SU-DHL-6 (cell line): ENCODE data around the gene USP27X.

Experiments used
- H2AFZ ChIP-seq: fragments of 200-600 bp; sonication (generic); 2 replicates; pipeline ENCODE4 v1.6.1; 2014; ENCODE audit warnings: low read depth, mild to moderate bottlenecking, moderate library complexity, mixed read lengths, antibody characterized with exemption, low read length; ENCODE audit not compliant: severe bottlenecking
- H3F3A ChIP-seq: fragments of 200-600 bp; shearing (Covaris generic); 2 replicates; pipeline ENCODE4 v1.6.0; 2016; ENCODE audit warnings: antibody characterized with exemption, mild to moderate bottlenecking; ENCODE audit not compliant: insufficient read depth
- H3K27ac ChIP-seq: fragments of 200-600 bp; sonication (generic); 2 replicates; pipeline ENCODE4 v1.5.1; 2016; ENCODE audit warnings: low read depth, mild to moderate bottlenecking, low read length, moderate library complexity, mixed read lengths
- H3K27me3 ChIP-seq: fragments of 200-600 bp; sonication (generic), shearing (Covaris generic); 2 replicates; pipeline ENCODE4 v1.6.0; 2014; ENCODE audit warnings: mild to moderate bottlenecking, low read length
- H3K36me3 ChIP-seq: fragments of 200-600 bp; sonication (generic); 2 replicates; pipeline ENCODE4 v1.6.1; 2014; ENCODE audit warnings: mild to moderate bottlenecking, low read length, mixed read lengths
- H3K4me2 ChIP-seq: fragments of 300-600, 200-600 bp; shearing (Covaris generic), sonication (generic); 2 replicates; pipeline ENCODE4 v1.6.0; 2014; ENCODE audit warnings: low read length, low read depth, mild to moderate bottlenecking; ENCODE audit not compliant: poor library complexity, severe bottlenecking
- H3K4me3 ChIP-seq: fragments of 200-600 bp; sonication (generic); 2 replicates; pipeline ENCODE4 v1.5.1; 2014; ENCODE audit warnings: antibody characterized with exemption, low read length, mild to moderate bottlenecking, mixed read lengths; ENCODE audit not compliant: insufficient read depth, poor library complexity, severe bottlenecking
- H3K79me2 ChIP-seq: fragments of 200-600 bp; sonication (generic); 2 replicates; pipeline ENCODE4 v1.6.1; 2014; ENCODE audit warnings: mild to moderate bottlenecking, low read length, moderate library complexity; ENCODE audit not compliant: insufficient read depth
- H3K9ac ChIP-seq: fragments of 200-600 bp; sonication (generic); 2 replicates; pipeline ENCODE4 v1.7.0; 2014; ENCODE audit warnings: mild to moderate bottlenecking, low read length
- H3K9me2 ChIP-seq: fragments of 200-600 bp; sonication (generic); replicated peaks from 2 replicates; pipeline ENCODE4 v1.6.1; 2014; ENCODE audit warnings: low read length; ENCODE audit not compliant: insufficient read depth
- H3K9me3 ChIP-seq: fragments of 200-600 bp; sonication (generic); 2 replicates; pipeline ENCODE4 v1.6.1; 2014; ENCODE audit warnings: low read length, mixed read lengths; ENCODE audit not compliant: insufficient read depth
- H4K20me1 ChIP-seq: fragments of 200-600 bp; sonication (generic); 2 replicates; pipeline ENCODE4 v1.6.1; 2014; ENCODE audit warnings: low read depth, mild to moderate bottlenecking, antibody characterized with exemption, low read length, moderate library complexity, mixed read lengths
- EZH2phosphoT487 ChIP-seq: fragments of 200-600 bp; sonication (generic), shearing (Covaris generic); conservative IDR thresholded peaks from 2 replicates; pipeline ENCODE4 v1.6.1; 2018; ENCODE audit warnings: mild to moderate bottlenecking, antibody characterized with exemption, low read length, moderate library complexity, mixed read lengths
- TF ChIP-seq, protein P1 (sequence below): fragments of 200-600 bp; sonication (generic); IDR thresholded peaks from one replicate; pipeline ENCODE4 v1.5.1; 2017; ENCODE audit warnings: antibody characterized with exemption, mild to moderate bottlenecking, low read length, moderate library complexity; ENCODE audit not compliant: insufficient read depth, poor library complexity, severe bottlenecking

Gene USP27X

DNA sequence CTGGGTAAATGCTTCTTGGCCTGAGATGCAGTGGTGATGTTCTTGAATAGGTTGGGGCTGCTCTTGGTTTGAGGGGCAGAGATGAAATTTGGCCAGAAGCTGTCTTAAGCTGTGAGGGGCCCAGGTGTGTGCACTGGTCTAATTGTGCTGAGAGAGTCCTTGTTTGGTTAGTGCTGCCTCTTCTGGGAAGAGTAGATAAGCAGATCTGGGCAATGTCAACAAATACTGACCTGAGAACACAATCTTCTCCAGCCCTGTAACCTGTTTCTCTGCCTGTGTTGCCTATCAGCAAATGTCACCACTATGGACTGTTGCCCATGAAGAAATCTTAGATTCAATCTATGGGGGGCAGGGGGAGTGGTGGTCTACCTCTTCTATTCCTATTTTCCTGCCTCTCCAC lies 17.2 kb upstream of the USP27X start:
- Histone ChIP-seq H3K79me2 (no peaks in the 10 kb centered on the region), H3K36me3 (no peaks in the 10 kb centered on the region), H3K9ac (no peak overlapping the region), H3K27me3 (no peaks in the 10 kb centered on the region), H3F3A (no peaks in the 10 kb centered on the region), H3K27ac (no peak overlapping the region), H2AFZ (no peak overlapping the region), H3K4me2 (no peak overlapping the region), H3K4me3 (no peak overlapping the region), H3K9me3 (no peaks in the 10 kb centered on the region), H4K20me1 (no peaks in the 10 kb centered on the region), H3K9me2 (no peaks in the 10 kb centered on the region)
- no peak for TF ChIP-seq EZH2phosphoT487
- TF ChIP-seq, protein P1, sequence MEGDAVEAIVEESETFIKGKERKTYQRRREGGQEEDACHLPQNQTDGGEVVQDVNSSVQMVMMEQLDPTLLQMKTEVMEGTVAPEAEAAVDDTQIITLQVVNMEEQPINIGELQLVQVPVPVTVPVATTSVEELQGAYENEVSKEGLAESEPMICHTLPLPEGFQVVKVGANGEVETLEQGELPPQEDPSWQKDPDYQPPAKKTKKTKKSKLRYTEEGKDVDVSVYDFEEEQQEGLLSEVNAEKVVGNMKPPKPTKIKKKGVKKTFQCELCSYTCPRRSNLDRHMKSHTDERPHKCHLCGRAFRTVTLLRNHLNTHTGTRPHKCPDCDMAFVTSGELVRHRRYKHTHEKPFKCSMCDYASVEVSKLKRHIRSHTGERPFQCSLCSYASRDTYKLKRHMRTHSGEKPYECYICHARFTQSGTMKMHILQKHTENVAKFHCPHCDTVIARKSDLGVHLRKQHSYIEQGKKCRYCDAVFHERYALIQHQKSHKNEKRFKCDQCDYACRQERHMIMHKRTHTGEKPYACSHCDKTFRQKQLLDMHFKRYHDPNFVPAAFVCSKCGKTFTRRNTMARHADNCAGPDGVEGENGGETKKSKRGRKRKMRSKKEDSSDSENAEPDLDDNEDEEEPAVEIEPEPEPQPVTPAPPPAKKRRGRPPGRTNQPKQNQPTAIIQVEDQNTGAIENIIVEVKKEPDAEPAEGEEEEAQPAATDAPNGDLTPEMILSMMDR: no peak

DNA sequence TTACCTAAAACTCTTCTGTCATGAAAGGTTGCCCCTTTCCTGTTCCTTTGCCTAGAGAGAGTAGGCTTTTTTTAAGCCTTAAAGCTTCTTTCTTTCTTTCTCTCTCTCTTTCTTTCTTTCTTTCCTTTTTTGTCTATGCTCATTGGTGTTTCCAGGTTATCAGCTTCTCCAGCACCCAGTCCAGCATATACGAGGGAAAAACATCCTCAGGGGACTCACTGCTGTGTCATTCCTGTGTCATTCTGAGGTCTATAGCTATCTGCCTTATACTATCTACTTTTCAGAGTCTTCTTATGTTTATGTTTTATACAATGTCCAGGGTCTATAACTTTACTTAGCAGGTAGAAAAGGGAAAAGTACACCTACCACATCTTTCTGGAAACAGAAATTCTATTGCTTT lies 10.5 kb upstream of the USP27X start:
- no peaks in the 10 kb centered on the region for H3K9me2 ChIP-seq
- H4K20me1 ChIP-seq: no peaks in the 10 kb centered on the region
- H3K4me2 ChIP-seq: no peak overlapping the region
- no peak for TF ChIP-seq EZH2phosphoT487
- TF ChIP-seq, protein P1: no peak
- no peaks in the 10 kb centered on the region for H3F3A ChIP-seq
- no peaks in the 10 kb centered on the region for H3K79me2 ChIP-seq
- H2AFZ ChIP-seq: no peak overlapping the region
- no peaks in the 10 kb centered on the region for H3K9me3 ChIP-seq
- H3K36me3 ChIP-seq: no peaks in the 10 kb centered on the region
- H3K27me3 ChIP-seq: no peaks in the 10 kb centered on the region
- no peak overlapping the region for H3K27ac ChIP-seq
- H3K4me3 ChIP-seq: no peak overlapping the region
- H3K9ac ChIP-seq: no peak overlapping the region

DNA sequence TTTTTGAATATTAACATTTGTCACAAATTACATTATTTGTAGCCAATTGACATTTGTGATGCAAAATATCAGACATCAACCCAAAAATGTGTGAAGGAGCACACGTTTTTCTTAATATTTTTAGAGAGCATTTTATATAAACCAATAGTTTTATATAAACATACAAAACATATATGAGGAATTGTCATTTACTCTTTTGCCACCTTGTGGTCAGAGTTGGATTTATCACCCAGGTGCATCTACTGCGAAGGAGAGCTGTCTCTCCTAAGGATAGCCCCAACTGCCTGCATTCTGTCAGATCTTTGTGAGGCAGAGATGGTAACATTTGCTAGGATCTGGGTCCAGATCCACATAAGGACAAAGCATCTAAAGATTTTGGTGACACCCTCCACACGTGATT lies 2.5 kb upstream of the USP27X start:
- no peaks in the 10 kb centered on the region for H3K9me2 ChIP-seq
- no peak overlapping the region for H3K4me2 ChIP-seq

More for the DNA sequence above, 2.5 kb upstream of the USP27X start:
- Histone ChIP-seq H3K4me3 (no peak overlapping the region), H3K27me3 (no peaks in the 10 kb centered on the region), H4K20me1 (no peaks in the 10 kb centered on the region), H3K27ac (no peak overlapping the region), H3K36me3 (no peaks in the 10 kb centered on the region), H3K79me2 (no peaks in the 10 kb centered on the region), H3F3A (0 out of 2 replicates have a peak, but pooled peaks cover 5% of the 10 kb centered on the region), H2AFZ (no peak overlapping the region), H3K9ac (no peak overlapping the region), H3K9me3 (no peaks in the 10 kb centered on the region)
- TF ChIP-seq, protein P1: no peak
- no peak for TF ChIP-seq EZH2phosphoT487
